DND-41 (cell line): ENCODE results near the gene ATP10A.

Experiments used
- ATAC-seq: fragments of 200-7000 bp; cut with Tn5 transposase; 3 replicates; pipeline ENCODE4 v1.9.1; 2021; ENCODE audit warnings: low read depth; ENCODE audit not compliant: insufficient read depth
- DNase-seq: peaks from one replicate; pipeline ENCODE4 v3.0.0-alpha.2; 2020
- H2AFZ ChIP-seq: 2 replicates; pipeline ENCODE4 v1.6.0; 2012; ENCODE audit warnings: low read depth, low read length
- H3K27ac ChIP-seq: 2 replicates; pipeline ENCODE4 v1.5.1; 2012; ENCODE audit warnings: low read length, inconsistent platforms
- H3K27me3 ChIP-seq: fragments of 200-600 bp; sonication (generic); 2 replicates; pipeline ENCODE4 v1.6.0; 2012; ENCODE audit warnings: low read length, mild to moderate bottlenecking, inconsistent platforms; ENCODE audit not compliant: insufficient read depth, poor library complexity
- H3K36me3 ChIP-seq: 2 replicates; pipeline ENCODE4 v1.5.1; 2012; ENCODE audit warnings: low read length, inconsistent platforms; ENCODE audit not compliant: insufficient read depth
- H3K4me1 ChIP-seq: 2 replicates; pipeline ENCODE4 v1.5.1; 2012; ENCODE audit warnings: mild to moderate bottlenecking, low read length; ENCODE audit not compliant: insufficient read depth
- H3K4me2 ChIP-seq: 2 replicates; pipeline ENCODE4 v1.6.0; 2012; ENCODE audit warnings: mild to moderate bottlenecking, moderate library complexity, low read length, inconsistent platforms; ENCODE audit not compliant: insufficient read depth
- H3K4me3 ChIP-seq, 2 experiments: fragments of 200-600 bp in 1 of 2; shearing (Covaris generic) in 1 of 2; 2 replicates each; pipeline ENCODE4 v1.5.1; 2012 to 2016; ENCODE audit warnings: inconsistent platforms in 2 of 2, low read length in 2 of 2, mild to moderate bottlenecking in 2 of 2, low read depth in 1 of 2, moderate library complexity in 1 of 2
- H3K79me2 ChIP-seq: 2 replicates; pipeline ENCODE4 v1.6.0; 2012; ENCODE audit warnings: low read length, inconsistent platforms; ENCODE audit not compliant: insufficient read depth
- H3K9ac ChIP-seq: 2 replicates; pipeline ENCODE4 v1.6.0; 2012; ENCODE audit warnings: low read depth, mild to moderate bottlenecking, inconsistent platforms, low read length, moderate library complexity
- H3K9me3 ChIP-seq: 2 replicates; pipeline ENCODE4 v1.5.1; 2012; ENCODE audit warnings: low read length, moderate library complexity, mild to moderate bottlenecking, inconsistent platforms; ENCODE audit not compliant: insufficient read depth, severe bottlenecking
- H4K20me1 ChIP-seq: 2 replicates; pipeline ENCODE4 v1.6.0; 2012; ENCODE audit warnings: low read length; ENCODE audit not compliant: insufficient read depth
- EZH2 ChIP-seq: IDR thresholded peaks from 3 replicates; pipeline ENCODE4 v1.6.1; 2012; ENCODE audit warnings: borderline replicate concordance, low read depth, mild to moderate bottlenecking, moderate library complexity, low read length, inconsistent platforms; ENCODE audit not compliant: severe bottlenecking
- TF ChIP-seq, protein P1 (sequence below): IDR thresholded peaks from 2 replicates; pipeline ENCODE4 v1.5.1; 2012; ENCODE audit warnings: borderline replicate concordance, low read length, moderate library complexity, mild to moderate bottlenecking; ENCODE audit not compliant: poor library complexity, severe bottlenecking; ENCODE audit errors: extremely low read depth

The ATP10A gene

GRCh38 chr15:25727867-25728600 is 135.1 kb downstream of the ATP10A start:
- DNase-seq (no peak), ATAC-seq (no peak)
- no peaks in the 10 kb centered on the region for H3K79me2 ChIP-seq
- no peaks in the 10 kb centered on the region for H3K9me3 ChIP-seq
- no peaks in the 10 kb centered on the region for H3K27me3 ChIP-seq
- H3K4me2 ChIP-seq, result no peak overlapping the region
- H2AFZ ChIP-seq, result no peak overlapping the region
- no peaks in the 10 kb centered on the region for H3K4me1 ChIP-seq
- H3K27ac ChIP-seq, result no peak overlapping the region
- H4K20me1 ChIP-seq, result no peaks in the 10 kb centered on the region
- H3K9ac ChIP-seq, result no peak overlapping the region
- H3K4me3 ChIP-seq, result no peak overlapping the region
- TF ChIP-seq EZH2, result no peak
- TF ChIP-seq, protein P1, sequence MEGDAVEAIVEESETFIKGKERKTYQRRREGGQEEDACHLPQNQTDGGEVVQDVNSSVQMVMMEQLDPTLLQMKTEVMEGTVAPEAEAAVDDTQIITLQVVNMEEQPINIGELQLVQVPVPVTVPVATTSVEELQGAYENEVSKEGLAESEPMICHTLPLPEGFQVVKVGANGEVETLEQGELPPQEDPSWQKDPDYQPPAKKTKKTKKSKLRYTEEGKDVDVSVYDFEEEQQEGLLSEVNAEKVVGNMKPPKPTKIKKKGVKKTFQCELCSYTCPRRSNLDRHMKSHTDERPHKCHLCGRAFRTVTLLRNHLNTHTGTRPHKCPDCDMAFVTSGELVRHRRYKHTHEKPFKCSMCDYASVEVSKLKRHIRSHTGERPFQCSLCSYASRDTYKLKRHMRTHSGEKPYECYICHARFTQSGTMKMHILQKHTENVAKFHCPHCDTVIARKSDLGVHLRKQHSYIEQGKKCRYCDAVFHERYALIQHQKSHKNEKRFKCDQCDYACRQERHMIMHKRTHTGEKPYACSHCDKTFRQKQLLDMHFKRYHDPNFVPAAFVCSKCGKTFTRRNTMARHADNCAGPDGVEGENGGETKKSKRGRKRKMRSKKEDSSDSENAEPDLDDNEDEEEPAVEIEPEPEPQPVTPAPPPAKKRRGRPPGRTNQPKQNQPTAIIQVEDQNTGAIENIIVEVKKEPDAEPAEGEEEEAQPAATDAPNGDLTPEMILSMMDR, result no peak
- no peaks in the 10 kb centered on the region for H3K36me3 ChIP-seq

DNA sequence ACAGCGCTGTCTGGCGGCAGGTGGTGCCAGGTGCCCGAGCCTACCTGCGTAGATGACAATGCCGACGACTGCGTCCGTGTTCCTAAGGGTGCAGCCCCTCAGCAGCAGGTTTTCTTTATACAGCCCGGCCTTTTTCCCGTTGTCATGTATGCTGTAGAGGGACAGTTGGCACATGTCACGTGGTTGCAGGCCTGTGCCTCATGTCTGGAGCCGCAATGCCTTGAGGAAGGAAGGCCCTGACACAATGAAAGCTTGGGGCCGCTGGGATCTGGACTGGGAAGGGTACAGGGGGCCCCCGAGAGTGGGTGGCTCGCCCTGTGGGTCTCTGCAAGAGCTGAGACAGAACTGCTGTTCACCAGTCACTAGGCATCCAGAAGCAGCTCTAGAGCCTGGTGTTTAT is 136.0 kb downstream of the ATP10A start:
- no peak for ATAC-seq
- H3K4me2 ChIP-seq, result no peak overlapping the region
- H3K36me3 ChIP-seq, result no peaks in the 10 kb centered on the region
- H2AFZ ChIP-seq, result no peak overlapping the region
- no peak overlapping the region for H3K9ac ChIP-seq
- no peaks in the 10 kb centered on the region for H3K4me1 ChIP-seq
- H3K27ac ChIP-seq, result no peak overlapping the region
- no peak for DNase-seq
- TF ChIP-seq, protein P1, result no peak
- TF ChIP-seq EZH2, result no peak
- no peak overlapping the region for H3K4me3 ChIP-seq
- H4K20me1 ChIP-seq, result no peaks in the 10 kb centered on the region
- H3K9me3 ChIP-seq, result no peaks in the 10 kb centered on the region
- no peaks in the 10 kb centered on the region for H3K27me3 ChIP-seq
- no peaks in the 10 kb centered on the region for H3K79me2 ChIP-seq

DNA sequence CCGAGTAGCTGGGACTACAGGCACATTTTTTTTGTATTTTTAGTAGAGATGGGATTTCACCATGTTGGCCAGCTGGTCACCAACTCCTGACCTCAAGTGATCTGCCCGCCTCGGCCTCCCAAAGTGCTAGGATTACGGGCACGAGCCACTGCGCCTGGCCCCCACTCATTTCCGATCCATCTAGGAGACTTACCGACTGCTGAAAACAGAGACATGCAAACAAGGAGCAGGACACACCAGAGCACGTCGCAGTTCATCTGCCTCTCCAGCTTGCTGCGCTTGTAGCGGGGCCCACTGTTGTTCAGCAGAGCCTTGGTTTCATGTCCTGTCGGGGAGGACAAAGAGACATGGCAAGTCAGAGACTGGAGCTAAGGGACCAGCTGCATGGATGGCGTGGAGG is 137.4 kb downstream of the ATP10A start:
- H3K27me3 ChIP-seq, result no peaks in the 10 kb centered on the region
- H3K79me2 ChIP-seq, result no peaks in the 10 kb centered on the region
- ATAC-seq (no peak), DNase-seq (no peak)
- no peak overlapping the region for H3K9ac ChIP-seq
- no peak overlapping the region for H2AFZ ChIP-seq
- no peaks in the 10 kb centered on the region for H3K9me3 ChIP-seq
- H3K36me3 ChIP-seq, result no peaks in the 10 kb centered on the region
- no peaks in the 10 kb centered on the region for H4K20me1 ChIP-seq
- H3K27ac ChIP-seq, result no peak overlapping the region
- H3K4me2 ChIP-seq, result no peak overlapping the region
- H3K4me3 ChIP-seq, result no peak overlapping the region
- TF ChIP-seq, protein P1, result no peak
- no peak for TF ChIP-seq EZH2
- no peaks in the 10 kb centered on the region for H3K4me1 ChIP-seq

GRCh38 chr15:25724899-25725298 is 138.2 kb downstream of the ATP10A start:
- H2AFZ ChIP-seq, result no peak overlapping the region
- no peaks in the 10 kb centered on the region for H3K9me3 ChIP-seq
- no peak overlapping the region for H3K9ac ChIP-seq
- H3K27me3 ChIP-seq, result no peaks in the 10 kb centered on the region
- no peak overlapping the region for H3K27ac ChIP-seq
- no peak overlapping the region for H3K4me2 ChIP-seq
- no peaks in the 10 kb centered on the region for H3K79me2 ChIP-seq
- H4K20me1 ChIP-seq, result no peaks in the 10 kb centered on the region
- no peak overlapping the region for H3K4me3 ChIP-seq
- no peaks in the 10 kb centered on the region for H3K36me3 ChIP-seq
- DNase-seq (no peak), ATAC-seq (no peak)
- H3K4me1 ChIP-seq, result no peaks in the 10 kb centered on the region
- TF ChIP-seq EZH2, result no peak
- TF ChIP-seq, protein P1, result no peak
